Psoas muscle (tissue), 8 donors: ENCODE measurements around the gene GASK1A. TPM values are rescaled to one million over a fixed set of nuclear protein-coding genes. Genes with fewer than 3 reads are reported as not detected.
A peak's percentile ranks its signal among the peaks of the same experiment; 100 is the strongest.

Experiments used
- ATAC-seq, 4 donors: fragments of 200-7000 bp; cut with Tn5 transposase; one replicate each; pipeline ENCODE4 v1.9.1; 2020; ENCODE audit warnings: moderate library complexity in 3 of 4, mild to moderate bottlenecking in 2 of 4
- DNase-seq, 2 donors: peaks; one replicate each; pipeline ENCODE4 v3.0.0-alpha.2; 2020
- H3K27ac ChIP-seq: fragments of 200-600 bp; one replicate; pipeline ENCODE4 v1.8.0; 2022
- H3K27me3 ChIP-seq, 3 donors: fragments of 200-600 bp in 1 of 3; one replicate each; pipeline versions ENCODE4 v1.6.1 to v1.8.0; 2013 to 2022; ENCODE audit warnings: low read length in 2 of 3, mild to moderate bottlenecking in 2 of 3, moderate library complexity in 1 of 3; ENCODE audit not compliant: insufficient read depth in 3 of 3
- H3K36me3 ChIP-seq, 2 donors: fragments of 200-600 bp in 1 of 2; one replicate each; pipeline versions ENCODE4 v1.6.1 to v1.8.0; 2013 to 2022; ENCODE audit warnings: low read depth in 1 of 2, mild to moderate bottlenecking in 1 of 2, moderate library complexity in 1 of 2; ENCODE audit not compliant: insufficient read depth in 1 of 2
- H3K4me1 ChIP-seq: fragments of 200-600 bp; one replicate; pipeline ENCODE4 v1.8.0; 2022
- H3K4me3 ChIP-seq: fragments of 200-600 bp; one replicate; pipeline ENCODE4 v1.8.0; 2022; ENCODE audit warnings: mild to moderate bottlenecking
- H3K9me3 ChIP-seq: fragments of 200-600 bp; one replicate; pipeline ENCODE4 v1.8.0; 2022
- WGBS, 3 donors: extraction: QIAGEN DNeasy Blood & Tissue Kit; methylation state at CpG; one replicate each; pipeline versions ENCODE4 v1.1.6 to v1.1.7; 2013; 5-methylcytosine and 5-hydroxymethylcytosine counted together
- intact Hi-C, 2 donors: fragments of 100-400 bp; cut with DNase I; formaldehyde crosslinking; loops; one replicate each; pipeline versions ENCODE4 v1.11.0 to v1.14.2; 2022
- polyA plus RNA-seq, 3 donors: library from polyadenylated mRNA; stranded (reverse); fragments of 200-250 nt; gene quantifications; one replicate each; pipeline ENCODE4 v1.2.3, GENCODE V29; 2013
- total RNA-seq, 4 donors: library from RNA; stranded (reverse); fragmentation: NEBNext Ultra II Directional in 2 of 4; extraction: Animal tissue kit (Norgen Biotek cat#: 25700) in 2 of 4; gene quantifications; one replicate each; pipeline versions ENCODE4 v1.2.1 to v1.2.4, GENCODE V29; 2021 to 2023
- TF ChIP-seq, protein P1 (sequence below): fragments of 200-600 bp; IDR thresholded peaks from one replicate; pipeline ENCODE4 v1.8.0; 2022; ENCODE audit warnings: antibody characterized with exemption
- donor health status: healthy with polysubstance abuse.
- donor health status: DM: no; HTN: no; CAD: no; lungs with moderate emphysema.
- donor health status: Bipolar disorder and iron deficiency.
- donor health status: healthy.
- donor health status: DM: yes; HTN: yes; CAD: no.
- donor health status: DM: no; HTN: no; CAD: no.
- donor health status: DM: no; HTN: no; CAD: no.
- donor health status: DM: yes; HTN: yes; CAD: no.

GASK1A gene
- total and polyA plus RNA-seq, 7 donors = 0.40 to 3.7 (median 1.5) TPM

DNA sequence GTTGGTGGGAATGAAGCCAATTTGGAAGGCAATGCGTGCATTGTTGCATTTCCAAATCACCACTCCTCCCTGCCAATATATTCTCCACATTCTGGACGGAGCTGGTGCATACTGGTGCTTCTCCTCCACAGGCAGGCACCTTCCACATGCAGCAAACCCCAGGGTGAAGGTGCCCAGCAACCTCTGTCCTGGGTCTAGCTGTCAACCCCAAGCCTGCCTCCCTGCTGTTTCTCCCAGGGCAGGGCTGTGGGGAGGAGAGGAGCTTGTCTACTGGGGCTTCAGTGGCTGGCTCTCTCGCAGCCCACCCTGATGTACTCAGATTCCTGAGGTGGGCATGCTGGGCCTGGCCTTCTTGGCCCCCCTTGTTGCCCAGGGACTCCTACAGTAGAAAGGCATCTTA lies 20.1 kb downstream of the GASK1A start:
- no peaks in the 10 kb centered on the region for H3K27me3 ChIP-seq
- intact Hi-C loops = no loop called here
- 50 to 58% (median 57%) methylated on average over 3 of the region's 3 CpGs for WGBS, 3 donors
- TF ChIP-seq, protein P1, sequence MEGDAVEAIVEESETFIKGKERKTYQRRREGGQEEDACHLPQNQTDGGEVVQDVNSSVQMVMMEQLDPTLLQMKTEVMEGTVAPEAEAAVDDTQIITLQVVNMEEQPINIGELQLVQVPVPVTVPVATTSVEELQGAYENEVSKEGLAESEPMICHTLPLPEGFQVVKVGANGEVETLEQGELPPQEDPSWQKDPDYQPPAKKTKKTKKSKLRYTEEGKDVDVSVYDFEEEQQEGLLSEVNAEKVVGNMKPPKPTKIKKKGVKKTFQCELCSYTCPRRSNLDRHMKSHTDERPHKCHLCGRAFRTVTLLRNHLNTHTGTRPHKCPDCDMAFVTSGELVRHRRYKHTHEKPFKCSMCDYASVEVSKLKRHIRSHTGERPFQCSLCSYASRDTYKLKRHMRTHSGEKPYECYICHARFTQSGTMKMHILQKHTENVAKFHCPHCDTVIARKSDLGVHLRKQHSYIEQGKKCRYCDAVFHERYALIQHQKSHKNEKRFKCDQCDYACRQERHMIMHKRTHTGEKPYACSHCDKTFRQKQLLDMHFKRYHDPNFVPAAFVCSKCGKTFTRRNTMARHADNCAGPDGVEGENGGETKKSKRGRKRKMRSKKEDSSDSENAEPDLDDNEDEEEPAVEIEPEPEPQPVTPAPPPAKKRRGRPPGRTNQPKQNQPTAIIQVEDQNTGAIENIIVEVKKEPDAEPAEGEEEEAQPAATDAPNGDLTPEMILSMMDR = no peak
- H3K27ac ChIP-seq = no peak overlapping the region
- peaks cover 42% of the 10 kb centered on the region for H3K4me1 ChIP-seq
- ATAC-seq (no peak), DNase-seq (no peak)
- H3K9me3 ChIP-seq = no peaks in the 10 kb centered on the region
- no peak overlapping the region for H3K4me3 ChIP-seq
- H3K36me3 ChIP-seq = no peaks in the 10 kb centered on the region

DNA sequence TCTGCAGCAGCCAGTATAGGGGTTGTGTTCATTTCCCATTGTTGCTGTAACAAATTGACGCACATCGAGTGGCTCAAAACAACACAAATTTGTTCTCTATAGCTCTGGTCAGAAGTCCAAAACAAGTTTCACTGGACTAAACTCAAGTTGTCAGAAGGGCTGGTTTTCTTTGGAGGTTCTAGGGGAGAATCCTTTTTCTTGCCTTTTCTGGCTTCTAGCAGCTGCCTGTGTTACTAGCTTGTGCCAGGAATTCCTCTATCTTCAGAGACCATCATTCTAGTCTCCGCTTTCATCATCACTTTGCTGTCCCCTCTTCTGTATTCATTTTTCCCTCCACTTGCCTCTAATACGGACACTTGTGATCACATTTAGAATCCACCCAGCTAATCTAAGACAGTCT lies 20.5 kb downstream of the GASK1A start:
- H3K36me3 ChIP-seq = no peaks in the 10 kb centered on the region
- no peaks in the 10 kb centered on the region for H3K9me3 ChIP-seq
- ATAC-seq (no peak), DNase-seq (no peak)
- 77 to 81% (median 77%) methylated on average over 4 of the region's 4 CpGs for WGBS, 3 donors
- H3K27me3 ChIP-seq = no peaks in the 10 kb centered on the region
- peak overlapping the region; percentile 71 for H3K27ac ChIP-seq
- H3K4me3 ChIP-seq = no peak overlapping the region
- intact Hi-C loops = no loop called here
- H3K4me1 ChIP-seq = peaks cover 42% of the 10 kb centered on the region
- TF ChIP-seq, protein P1 = no peak

DNA sequence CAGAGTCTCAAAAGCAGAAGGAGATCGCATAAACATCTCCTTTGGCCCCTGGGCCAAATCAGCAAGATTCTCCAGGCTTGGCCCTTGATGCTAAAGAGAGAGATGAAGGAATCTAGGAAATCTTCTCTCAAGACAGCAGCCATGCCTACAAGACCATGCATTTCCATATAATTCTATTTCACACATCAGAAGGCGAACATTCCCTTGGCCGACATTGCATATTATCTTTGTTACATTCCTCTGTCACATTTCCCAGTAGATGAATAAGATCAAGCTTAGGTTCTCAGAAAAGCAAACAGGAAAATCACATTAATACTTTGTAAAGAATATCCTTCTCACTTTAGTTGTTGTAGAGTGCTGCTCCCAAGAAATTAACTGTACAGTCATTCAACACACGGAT lies 21.3 kb downstream of the GASK1A start:
- WGBS, 3 donors = 83 to 85% (median 85%) methylated on average over 4 of the region's 4 CpGs
- DNase-seq = no peak
- no peak for ATAC-seq
- peaks cover 42% of the 10 kb centered on the region for H3K4me1 ChIP-seq
- H3K9me3 ChIP-seq = no peaks in the 10 kb centered on the region
- no peaks in the 10 kb centered on the region for H3K36me3 ChIP-seq
- peak overlapping the region; percentile 71 for H3K27ac ChIP-seq
- no peaks in the 10 kb centered on the region for H3K27me3 ChIP-seq
- H3K4me3 ChIP-seq = no peak overlapping the region
- TF ChIP-seq, protein P1 = no peak
- intact Hi-C loops = no loop called here

DNA sequence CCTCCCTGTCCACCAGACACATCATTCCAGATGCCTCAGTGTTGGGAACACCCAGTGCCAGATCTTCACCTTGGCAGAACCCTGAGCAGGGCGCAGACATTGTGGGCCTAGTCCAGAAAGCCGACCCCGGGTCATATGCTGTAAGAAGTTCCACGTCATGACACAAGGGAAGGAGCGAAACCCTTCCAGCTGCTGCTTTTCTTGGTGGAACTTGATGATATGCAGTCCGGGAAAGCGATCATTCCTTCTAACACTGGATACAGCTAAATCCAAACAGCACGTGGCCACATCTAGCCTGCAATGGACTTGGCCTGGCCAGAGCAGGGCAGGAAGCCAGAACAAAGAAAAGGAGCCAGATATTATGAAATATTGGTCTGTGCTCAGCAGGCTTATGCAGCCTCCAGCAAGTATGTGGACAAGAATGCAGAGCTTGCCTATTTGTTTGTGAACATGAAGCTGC lies 22.0 kb downstream of the GASK1A start:
- no peaks in the 10 kb centered on the region for H3K27me3 ChIP-seq
- H3K9me3 ChIP-seq = no peaks in the 10 kb centered on the region
- no peaks in the 10 kb centered on the region for H3K36me3 ChIP-seq
- TF ChIP-seq, protein P1 = no peak
- intact Hi-C loops = no loop called here
- peak overlapping the region; percentile 52 for H3K4me3 ChIP-seq
- ATAC-seq = peak; percentile 89 to 94 (median 92)
- peaks cover 42% of the 10 kb centered on the region for H3K4me1 ChIP-seq
- 14 to 20% (median 17%) methylated on average over 8 of the region's 8 CpGs for WGBS, 3 donors
- peak overlapping the region; percentile 71 for H3K27ac ChIP-seq
- DNase-seq = peak; percentile 83 to 93

DNA sequence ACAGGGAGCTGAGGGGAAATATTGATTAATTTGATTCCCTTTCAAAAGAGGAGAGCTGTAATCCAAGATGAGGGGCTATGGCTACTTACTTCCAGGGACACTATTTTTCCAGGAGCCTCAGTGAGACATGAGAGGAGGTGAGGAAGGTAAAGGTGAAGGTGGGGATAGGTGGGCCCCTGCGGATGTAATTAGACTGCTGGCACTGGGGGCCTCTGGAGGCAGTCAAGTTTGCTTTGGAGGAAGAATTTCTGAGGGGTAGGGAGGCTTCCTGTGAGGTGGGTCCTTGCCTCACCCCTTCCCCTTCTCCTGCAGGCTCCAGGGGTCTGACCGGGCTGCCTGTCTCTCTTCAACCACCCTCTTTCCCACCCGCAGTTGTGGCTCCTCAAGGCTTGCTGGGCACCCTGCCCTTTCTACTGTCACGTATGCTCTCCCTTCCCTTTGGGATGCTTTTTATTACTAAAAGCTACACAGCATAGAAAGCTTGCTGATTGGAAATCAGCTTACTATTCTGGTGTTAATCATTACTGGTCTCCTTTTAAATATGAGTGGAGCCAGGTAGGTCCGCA lies 22.5 kb downstream of the GASK1A start:
- DNase-seq = no peak
- Histone ChIP-seq H3K9me3 (no peaks in the 10 kb centered on the region), H3K27ac (peak overlapping the region; percentile 71), H3K27me3 (no peaks in the 10 kb centered on the region), H3K36me3 (no peaks in the 10 kb centered on the region), H3K4me3 (peak overlapping the region; percentile 52), H3K4me1 (peaks cover 37% of the 10 kb centered on the region)
- TF ChIP-seq, protein P1 = no peak
- intact Hi-C loops = no loop called here
- WGBS, 3 donors = 43 to 56% (median 54%) methylated on average over 5 of the region's 5 CpGs
- ATAC-seq = no peak
